AG08395 (cell line): ENCODE data around the gene CHMP3.
A peak's percentile ranks its signal among the peaks of the same experiment; 100 is the strongest.
"Not testable (repeated sequence)": the region's sequence is repeated elsewhere in the genome, so short reads cannot be mapped to it uniquely, and the experiment has no call there.

Source experiments
- DNase-seq: peaks from one replicate; pipeline ENCODE4 v3.0.0; 2012; ENCODE audit warnings: mixed read lengths, low spot score

Gene CHMP3

GRCh38 chr2:86507600-86507999 lies 55.6 kb downstream of the CHMP3 start:
- no peak for DNase-seq

- no peak for DNase-seq
Measured at GRCh38 chr2:86500325-86501083, 62.7 kb downstream of the CHMP3 start.

- DNase-seq = no peak
Measured at GRCh38 chr2:86499326-86499725, 63.9 kb downstream of the CHMP3 start.

GRCh38 chr2:86498468-86499260 lies 64.6 kb downstream of the CHMP3 start:
- DNase-seq = no peak

GRCh38 chr2:86496391-86496790 lies 66.9 kb downstream of the CHMP3 start:
- not testable (repeated sequence) for DNase-seq

GRCh38 chr2:86492048-86492453 lies 71.2 kb downstream of the CHMP3 start:
- DNase-seq = no peak

GRCh38 chr2:86491088-86491487 lies 72.2 kb downstream of the CHMP3 start:
- DNase-seq = no peak

- no peak for DNase-seq
Measured at GRCh38 chr2:86490245-86490644, 73.0 kb downstream of the CHMP3 start.

GRCh38 chr2:86489542-86489941 lies 73.7 kb downstream of the CHMP3 start:
- no peak for DNase-seq

GRCh38 chr2:86488561-86489250 lies 74.5 kb downstream of the CHMP3 start:
- DNase-seq = no peak

GRCh38 chr2:86487062-86487461 lies 76.2 kb downstream of the CHMP3 start:
- DNase-seq = no peak

- no peak for DNase-seq
Measured at GRCh38 chr2:86485802-86486201, 77.4 kb downstream of the CHMP3 start.

- DNase-seq = no peak
Measured at GRCh38 chr2:86485103-86485502, 78.1 kb downstream of the CHMP3 start.

GRCh38 chr2:86484385-86484784 lies 78.9 kb downstream of the CHMP3 start:
- no peak for DNase-seq

- no peak for DNase-seq
Measured at GRCh38 chr2:86482034-86482433, 81.2 kb downstream of the CHMP3 start.

- DNase-seq = no peak
Measured at GRCh38 chr2:86480105-86480504, 83.1 kb downstream of the CHMP3 start.

GRCh38 chr2:86477349-86477748 lies 85.9 kb downstream of the CHMP3 start:
- DNase-seq = peak; percentile 37

GRCh38 chr2:86476918-86477317 lies 86.3 kb downstream of the CHMP3 start:
- no peak for DNase-seq

GRCh38 chr2:86476092-86476491 lies 87.2 kb downstream of the CHMP3 start:
- DNase-seq = peak; percentile 49

- DNase-seq = no peak
Measured at GRCh38 chr2:86471637-86472036, 91.6 kb downstream of the CHMP3 start.

GRCh38 chr2:86470890-86471289 lies 92.4 kb downstream of the CHMP3 start:
- DNase-seq = no peak

- DNase-seq = no peak
Measured at GRCh38 chr2:86468162-86469033, 94.8 kb downstream of the CHMP3 start.
